SU-DHL-6 (cell line): ENCODE measurements around the gene MED15.

ENCODE experiments used
- CTCF ChIP-seq: fragments of 200-600 bp; sonication (generic); IDR thresholded peaks from one replicate; pipeline ENCODE4 v1.5.1; 2017; ENCODE audit warnings: antibody characterized with exemption, mild to moderate bottlenecking, low read length, moderate library complexity; ENCODE audit not compliant: insufficient read depth, poor library complexity, severe bottlenecking
- EZH2phosphoT487 ChIP-seq: fragments of 200-600 bp; sonication (generic), shearing (Covaris generic); conservative IDR thresholded peaks from 2 replicates; pipeline ENCODE4 v1.6.1; 2018; ENCODE audit warnings: mild to moderate bottlenecking, antibody characterized with exemption, low read length, moderate library complexity, mixed read lengths

- no peak for TF ChIP-seq CTCF
- TF ChIP-seq EZH2phosphoT487, result no peak
Measured at GRCh38 chr22:20458530-20459151, 48.8 kb upstream of the MED15 start.
